ENCODE results near the gene TCEA2.

Gene TCEA2

GRCh38 chr20:64065974-64066343 is 3.0 kb downstream of the TCEA2 start:
- TF ChIP-seq CTCF (IDR thresholded peaks at IDR 0.05; ENCODE audit: low read depth, low read length, missing control alignments), result no peak
- Histone ChIP-seq H3K27me3 (replicated peaks) (no peaks in the 10 kb centered on the region), H3K4me3 (ENCODE audit: low read depth, low read length) (no peak overlapping the region), H3K27ac (no peak overlapping the region), H3K36me3 (replicated peaks) (no peaks in the 10 kb centered on the region)
- peak; percentile 54 for DNase-seq
- in situ Hi-C loops (cut with HindIII; ENCODE audit: low pct_ligation_motif_present, low sequenced_read_pairs), result no loop called here

- Histone ChIP-seq H3K36me3 (replicated peaks) (no peaks in the 10 kb centered on the region), H3K27me3 (replicated peaks) (no peaks in the 10 kb centered on the region), H3K27ac (no peak overlapping the region), H3K4me3 (ENCODE audit: low read depth, low read length) (no peak overlapping the region)
- DNase-seq, result no peak
- no peak for TF ChIP-seq CTCF (IDR thresholded peaks at IDR 0.05; ENCODE audit: low read depth, low read length, missing control alignments)
- in situ Hi-C loops (cut with HindIII; ENCODE audit: low pct_ligation_motif_present, low sequenced_read_pairs), result no loop called here
Measured at GRCh38 chr20:64067005-64067632, 4.1 kb downstream of the TCEA2 start.

GRCh38 chr20:64067733-64068307 is 4.8 kb downstream of the TCEA2 start:
- TF ChIP-seq CTCF (IDR thresholded peaks at IDR 0.05; ENCODE audit: low read depth, low read length, missing control alignments), result no peak
- no peaks in the 10 kb centered on the region for H3K36me3 ChIP-seq (replicated peaks)
- H3K4me3 ChIP-seq (ENCODE audit: low read depth, low read length), result no peak overlapping the region

GRCh38 chr20:64068386-64069208 is 5.6 kb downstream of the TCEA2 start:
- no peak for DNase-seq
- TF ChIP-seq CTCF (IDR thresholded peaks at IDR 0.05; ENCODE audit: low read depth, low read length, missing control alignments), result no peak
- no peak overlapping the region for H3K4me3 ChIP-seq (ENCODE audit: low read depth, low read length)
- no peak overlapping the region for H3K27ac ChIP-seq
- in situ Hi-C loops (cut with HindIII; ENCODE audit: low pct_ligation_motif_present, low sequenced_read_pairs), result no loop called here
- H3K27me3 ChIP-seq (replicated peaks), result no peaks in the 10 kb centered on the region
- no peaks in the 10 kb centered on the region for H3K36me3 ChIP-seq (replicated peaks)

More at GRCh38 chr20:64067733-64068307, 4.8 kb downstream of the TCEA2 start:
- Histone ChIP-seq H3K27me3 (replicated peaks) (no peaks in the 10 kb centered on the region), H3K27ac (no peak overlapping the region)
- no peak for DNase-seq
- in situ Hi-C loops (cut with HindIII; ENCODE audit: low pct_ligation_motif_present, low sequenced_read_pairs), result no loop called here

- no peaks in the 10 kb centered on the region for H3K27me3 ChIP-seq (replicated peaks)
- in situ Hi-C loops (cut with HindIII; ENCODE audit: low pct_ligation_motif_present, low sequenced_read_pairs), result no loop called here
- H3K4me3 ChIP-seq (ENCODE audit: low read depth, low read length), result no peak overlapping the region
- H3K36me3 ChIP-seq (replicated peaks), result no peaks in the 10 kb centered on the region
- no peak for TF ChIP-seq CTCF (IDR thresholded peaks at IDR 0.05; ENCODE audit: low read depth, low read length, missing control alignments)
- no peak for DNase-seq
- no peak overlapping the region for H3K27ac ChIP-seq
Measured at GRCh38 chr20:64069209-64069613, 6.2 kb downstream of the TCEA2 start.

Data from brain microvascular endothelial cell (primary cell).